NT2/D1 (cell line): ENCODE results near the gene MCL1.
"Not testable (repeated sequence)": the region's sequence is repeated elsewhere in the genome, so short reads cannot be mapped to it uniquely, and the experiment has no call there.

Source experiments
- DNase-seq: peaks from one replicate; pipeline ENCODE4 v3.0.0-alpha.2; 2011; ENCODE audit warnings: low read depth, low spot score
- H3K27me3 ChIP-seq: 2 replicates; pipeline ENCODE4 v1.6.0; 2011; ENCODE audit warnings: mild to moderate bottlenecking; ENCODE audit not compliant: insufficient read length, insufficient read depth
- H3K36me3 ChIP-seq: 2 replicates; pipeline ENCODE4 v1.6.1; 2011; ENCODE audit warnings: mild to moderate bottlenecking, low read length, mixed read lengths; ENCODE audit not compliant: insufficient read depth, insufficient read length
- H3K4me1 ChIP-seq: 2 replicates; pipeline ENCODE4 v1.5.1; 2011; ENCODE audit not compliant: insufficient read depth, insufficient read length
- H3K4me3 ChIP-seq: 2 replicates; pipeline ENCODE4 v1.5.1; 2011; ENCODE audit warnings: low read depth; ENCODE audit not compliant: insufficient read length
- H3K9ac ChIP-seq: 2 replicates; pipeline ENCODE4 v1.6.0; 2011; ENCODE audit warnings: low read depth; ENCODE audit not compliant: insufficient read length
- H3K9me3 ChIP-seq: 2 replicates; pipeline ENCODE4 v1.5.1; 2011; ENCODE audit warnings: mild to moderate bottlenecking, low read length; ENCODE audit not compliant: insufficient read depth
- SUZ12 ChIP-seq: IDR thresholded peaks from 2 replicates; pipeline ENCODE4 v1.6.1; 2011; ENCODE audit not compliant: insufficient read length, insufficient read depth; ENCODE audit errors: extremely low read depth
- YY1 ChIP-seq: IDR thresholded peaks from 2 replicates; pipeline ENCODE4 v1.6.1; 2011; ENCODE audit not compliant: insufficient read length, insufficient read depth
- ZNF274 ChIP-seq: IDR thresholded peaks from 2 replicates; pipeline ENCODE4 v1.6.1; 2011; ENCODE audit warnings: mild to moderate bottlenecking, low read depth, low read length

Gene MCL1

DNA sequence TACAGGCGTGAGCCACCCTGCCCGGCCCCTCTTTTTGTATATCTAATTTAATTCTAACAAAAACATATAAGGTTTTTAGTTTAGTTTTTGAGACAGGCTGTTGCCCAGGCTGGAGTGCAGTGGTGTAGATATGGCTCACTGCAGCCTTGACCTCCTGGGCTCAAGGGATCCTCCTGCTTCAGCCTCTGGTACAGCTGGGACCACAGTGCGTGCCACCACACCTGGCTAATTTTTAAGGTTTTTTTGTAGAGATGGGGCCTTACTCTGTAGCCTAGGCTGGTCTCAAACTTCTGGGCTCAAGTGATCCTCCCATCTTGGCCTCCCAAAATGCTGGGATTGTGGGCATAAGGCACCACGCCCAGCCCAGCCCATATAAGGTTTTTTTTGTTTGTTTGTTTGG is 31.2 kb upstream of the MCL1 start:
- Histone ChIP-seq H3K36me3 (peaks cover 26% of the 10 kb centered on the region), H3K27me3 (no peaks in the 10 kb centered on the region), H3K4me3 (no peak overlapping the region), H3K9me3 (no peaks in the 10 kb centered on the region), H3K9ac (no peak overlapping the region), H3K4me1 (peaks cover 6% of the 10 kb centered on the region)
- no peak for DNase-seq
- no peak for TF ChIP-seq YY1
- TF ChIP-seq ZNF274: no peak

DNA sequence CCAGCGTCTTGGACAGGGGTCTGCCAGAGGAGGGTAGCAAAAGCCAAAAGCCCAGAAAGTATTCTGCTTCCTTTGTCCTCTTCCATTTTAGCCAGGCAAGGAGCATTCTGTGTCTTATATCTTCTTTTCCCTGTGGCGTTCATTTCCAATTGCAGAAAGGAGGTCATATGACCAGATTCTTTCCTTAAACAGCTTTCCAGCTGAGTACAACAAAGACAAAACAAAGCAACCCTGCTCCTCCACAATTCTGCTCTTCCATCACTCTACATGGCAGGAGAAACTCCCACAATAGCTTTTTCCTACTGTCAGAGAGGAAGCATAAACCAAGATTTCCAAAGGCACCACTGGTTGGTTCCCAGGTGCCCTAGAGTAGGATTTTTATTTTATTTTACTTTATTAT is 30.3 kb upstream of the MCL1 start:
- Histone ChIP-seq H3K9ac (no peak overlapping the region), H3K4me1 (peaks cover 6% of the 10 kb centered on the region), H3K27me3 (no peaks in the 10 kb centered on the region), H3K36me3 (peaks cover 19% of the 10 kb centered on the region), H3K4me3 (no peak overlapping the region), H3K9me3 (no peaks in the 10 kb centered on the region)
- DNase-seq: no peak
- no peak for TF ChIP-seq SUZ12
- no peak for TF ChIP-seq ZNF274
- no peak for TF ChIP-seq YY1

DNA sequence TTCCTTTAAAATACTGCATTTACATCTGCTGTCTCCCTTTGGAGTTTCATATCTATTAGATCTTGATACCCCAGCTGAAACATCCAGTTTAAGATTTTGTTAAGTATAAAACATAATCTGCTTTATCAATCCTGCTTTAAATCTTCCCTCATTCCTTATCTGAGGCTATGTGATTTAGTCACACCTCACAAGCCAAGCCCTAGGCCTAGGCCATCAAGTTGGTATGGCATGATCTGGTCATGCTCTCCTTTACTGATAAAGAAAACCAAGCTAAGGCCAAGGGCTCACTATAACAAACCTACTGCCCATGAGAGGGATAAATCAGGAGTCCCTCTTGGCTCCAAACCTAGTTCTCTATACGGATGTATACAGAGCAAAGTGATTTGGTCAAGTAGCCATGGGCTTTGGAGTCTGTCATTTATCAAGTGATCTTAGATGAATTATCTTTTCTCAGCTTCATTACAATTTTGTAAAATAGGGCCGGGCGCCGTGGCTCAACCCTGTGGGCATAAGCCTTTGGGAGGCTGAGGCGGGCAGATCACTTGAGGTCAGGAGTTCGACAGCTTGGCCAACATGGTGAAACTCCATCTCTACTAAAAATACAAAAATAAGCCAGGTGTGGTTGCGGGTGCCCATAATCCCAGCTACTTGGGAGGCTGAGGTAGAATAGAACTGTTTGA is 27.2 kb upstream of the MCL1 start:
- no peaks in the 10 kb centered on the region for H3K9me3 ChIP-seq
- no peak overlapping the region for H3K9ac ChIP-seq
- DNase-seq: no peak
- H3K27me3 ChIP-seq: no peaks in the 10 kb centered on the region
- peaks cover 6% of the 10 kb centered on the region for H3K36me3 ChIP-seq
- H3K4me1 ChIP-seq: no peaks in the 10 kb centered on the region
- H3K4me3 ChIP-seq: no peak overlapping the region
- TF ChIP-seq YY1 (no peak), SUZ12 (no peak), ZNF274 (no peak)

DNA sequence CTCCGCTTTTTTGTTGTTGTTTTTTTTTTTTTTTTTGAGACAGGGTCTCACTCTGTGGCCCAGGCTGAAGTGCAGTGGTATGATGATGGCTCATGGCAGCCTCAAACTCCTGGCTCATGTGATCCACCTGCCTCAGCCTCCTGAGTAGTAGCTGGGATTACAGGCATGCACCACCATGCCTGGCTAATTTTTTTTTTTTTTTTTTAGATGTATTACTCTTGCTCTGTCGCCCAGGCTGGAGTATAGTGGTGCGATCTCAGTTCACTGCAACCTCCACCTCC is 26.0 kb upstream of the MCL1 start:
- not testable (repeated sequence) for DNase-seq, H3K9me3 ChIP-seq, H3K36me3 ChIP-seq, H3K4me1 ChIP-seq, H3K9ac ChIP-seq, H3K4me3 ChIP-seq, H3K27me3 ChIP-seq

DNA sequence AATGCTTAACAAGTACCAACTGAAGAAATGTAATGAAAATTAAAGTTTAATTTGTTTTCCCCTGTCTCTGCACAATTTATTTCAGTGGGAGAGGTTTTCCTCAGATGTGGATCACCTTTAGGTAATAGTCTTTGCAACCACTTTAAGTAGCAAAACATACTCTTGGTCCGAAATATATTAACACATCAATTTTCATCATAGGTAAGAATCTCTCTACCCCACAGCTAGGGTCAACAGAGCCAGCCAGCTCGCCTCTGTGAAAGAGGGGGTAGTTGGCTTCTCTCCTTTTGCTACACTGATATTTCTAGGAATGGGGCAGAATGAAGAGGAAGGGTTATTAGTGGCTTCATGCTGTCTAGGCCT is 24.8 kb upstream of the MCL1 start:
- TF ChIP-seq SUZ12 (no peak), YY1 (no peak), ZNF274 (no peak)
- no peaks in the 10 kb centered on the region for H3K27me3 ChIP-seq
- H3K9ac ChIP-seq: no peak overlapping the region
- H3K4me1 ChIP-seq: no peaks in the 10 kb centered on the region
- H3K36me3 ChIP-seq: peaks cover 2% of the 10 kb centered on the region
- H3K4me3 ChIP-seq: no peak overlapping the region
- no peak for DNase-seq
- H3K9me3 ChIP-seq: no peaks in the 10 kb centered on the region

DNA sequence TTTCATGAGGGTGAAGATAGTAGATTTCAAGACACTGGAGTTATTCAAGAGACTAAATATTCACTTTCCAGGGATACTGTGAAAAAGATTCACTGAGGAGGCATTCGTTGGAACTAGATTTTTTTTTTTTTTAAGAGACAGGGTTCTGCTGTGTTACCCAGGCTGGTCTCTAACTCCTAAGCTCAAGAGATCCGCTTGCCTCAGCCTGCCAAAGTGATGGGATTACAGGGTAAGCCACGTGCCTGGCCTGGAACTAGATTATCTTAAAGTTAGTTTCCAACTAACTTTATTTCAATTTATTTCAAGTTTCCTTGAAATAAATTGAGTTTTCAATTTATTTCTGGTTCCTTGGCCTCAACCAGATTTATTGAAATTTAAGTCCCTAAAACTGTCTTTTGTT is 24.3 kb upstream of the MCL1 start:
- no peaks in the 10 kb centered on the region for H3K36me3 ChIP-seq
- TF ChIP-seq YY1 (no peak), SUZ12 (no peak), ZNF274 (no peak)
- H3K4me3 ChIP-seq: no peak overlapping the region
- H3K9me3 ChIP-seq: no peaks in the 10 kb centered on the region
- H3K9ac ChIP-seq: no peak overlapping the region
- H3K27me3 ChIP-seq: no peaks in the 10 kb centered on the region
- H3K4me1 ChIP-seq: no peaks in the 10 kb centered on the region
- DNase-seq: no peak

DNA sequence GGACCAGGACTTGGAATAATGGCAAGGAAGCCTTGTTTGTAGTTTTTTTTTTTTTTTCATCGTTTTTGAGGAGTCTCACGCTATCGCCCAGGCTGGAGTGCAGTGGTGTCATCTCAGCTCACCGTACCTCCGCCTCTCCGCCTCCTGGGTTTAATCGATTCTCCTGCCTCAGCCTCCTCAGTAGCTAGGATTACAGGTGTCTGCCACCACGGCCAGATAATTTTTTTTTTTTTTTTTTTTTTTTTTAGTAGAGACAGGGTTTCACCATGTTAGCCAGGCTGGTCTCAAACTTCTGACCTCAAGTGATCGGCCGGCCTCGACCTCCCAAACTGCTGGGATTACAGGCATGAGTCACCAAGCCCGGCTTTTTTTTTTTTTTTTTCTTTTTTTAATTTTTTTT is 23.0 kb upstream of the MCL1 start:
- not testable (repeated sequence) for H3K36me3 ChIP-seq, H3K9me3 ChIP-seq, H3K9ac ChIP-seq, H3K27me3 ChIP-seq, H3K4me1 ChIP-seq, H3K4me3 ChIP-seq, DNase-seq

DNA sequence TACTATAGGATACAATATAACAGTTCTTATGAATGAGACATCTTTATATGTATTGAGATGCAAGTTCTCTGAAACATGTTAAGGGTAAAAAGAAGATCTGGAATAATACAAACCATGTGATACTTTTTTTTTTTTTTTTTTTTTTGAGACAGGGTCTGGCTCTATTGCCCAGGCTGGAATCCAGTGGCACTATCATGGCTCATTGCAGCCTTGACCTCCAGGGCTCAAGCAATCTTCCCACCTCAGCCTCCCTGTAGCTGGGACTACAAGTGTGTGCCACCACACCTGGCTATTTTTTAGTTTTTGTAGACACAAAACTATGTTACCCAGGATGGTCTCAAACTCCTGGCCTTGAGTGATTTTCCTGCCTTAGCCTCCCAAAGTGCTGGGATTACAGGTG is 22.1 kb upstream of the MCL1 start:
- DNase-seq: no peak
- TF ChIP-seq YY1 (no peak), ZNF274 (no peak), SUZ12 (no peak)
- Histone ChIP-seq H3K36me3 (no peaks in the 10 kb centered on the region), H3K4me3 (no peak overlapping the region), H3K9ac (no peak overlapping the region), H3K27me3 (no peaks in the 10 kb centered on the region), H3K9me3 (no peaks in the 10 kb centered on the region), H3K4me1 (peaks cover 3% of the 10 kb centered on the region)

DNA sequence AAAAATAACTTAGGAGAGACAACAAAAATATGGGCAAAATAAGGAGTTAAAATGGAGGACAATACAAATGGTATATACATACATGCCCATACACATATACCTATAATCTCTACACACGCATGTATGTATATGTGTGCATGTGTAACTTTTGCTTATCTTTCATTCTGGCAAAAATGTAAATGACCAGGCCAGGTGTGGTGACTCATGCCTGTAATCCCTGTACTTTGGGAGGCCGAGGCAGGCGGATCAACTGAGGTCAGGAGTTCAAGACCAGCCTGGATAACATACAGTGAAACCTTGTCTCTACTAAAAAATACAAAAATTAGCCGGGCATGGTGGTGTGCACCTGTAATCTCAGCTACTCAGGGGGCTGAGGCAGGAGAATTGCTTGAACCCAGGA is 18.9 kb upstream of the MCL1 start:
- H3K27me3 ChIP-seq, H3K9me3 ChIP-seq, H3K9ac ChIP-seq, H3K4me1 ChIP-seq, DNase-seq, H3K36me3 ChIP-seq, H3K4me3 ChIP-seq: not testable (repeated sequence)
